Suprapubic skin (tissue), 4 donors: ENCODE results near the gene CTSE.

ENCODE experiments used
- CTCF ChIP-seq, 2 donors: fragments of 200-600 bp in 1 of 2; fragments of 450-650 bp in 1 of 2; sonication (generic) in 1 of 2; IDR thresholded peaks; one replicate each; pipeline ENCODE4 v1.5.1; 2016 to 2019; ENCODE audit warnings: antibody characterized with exemption in 2 of 2, mild to moderate bottlenecking in 1 of 2, moderate library complexity in 1 of 2
- EP300 ChIP-seq: sonication (generic); formaldehyde crosslinking; IDR thresholded peaks from one replicate; pipeline ENCODE4 v1.6.1; 2017; ENCODE audit warnings: antibody characterized with exemption
- POLR2A ChIP-seq, 2 donors: fragments of 450-650 bp; IDR thresholded peaks; one replicate each; pipeline ENCODE4 v1.6.1; 2017; ENCODE audit warnings: antibody characterized with exemption in 2 of 2, mild to moderate bottlenecking in 2 of 2, moderate library complexity in 2 of 2
- POLR2AphosphoS5 ChIP-seq, 3 donors: sonication (generic); formaldehyde crosslinking; IDR thresholded peaks; one replicate each; pipeline ENCODE4 v1.6.1; 2017; ENCODE audit warnings: antibody characterized with exemption in 3 of 3

GRCh38 chr1:206030714-206031113 is 7.0 kb upstream of the CTSE start:
- no peak for TF ChIP-seq POLR2A (IDR thresholded peaks at IDR 0.05)
- peak; percentile 33 to 75 for TF ChIP-seq CTCF (IDR thresholded peaks at IDR 0.05)
- TF ChIP-seq POLR2AphosphoS5 (IDR thresholded peaks at IDR 0.05): no peak
- TF ChIP-seq EP300: no peak
